Large intestine (tissue), 3 donors: ENCODE results near the gene ABCC10. TPM values are rescaled to one million over a fixed set of nuclear protein-coding genes. Genes with fewer than 3 reads are reported as not detected.
"Not testable (repeated sequence)": the region's sequence is repeated elsewhere in the genome, so short reads cannot be mapped to it uniquely, and the experiment has no call there.

Experiments used
- DNase-seq, 2 donors: peaks; one replicate each; pipeline versions ENCODE4 v3.0.0 to v3.0.0-alpha.2; 2013
- H3K27ac ChIP-seq: one replicate; pipeline ENCODE4 v1.5.1; 2013; ENCODE audit warnings: low read length
- H3K27me3 ChIP-seq: 2 replicates; pipeline ENCODE4 v1.6.1; 2013; ENCODE audit warnings: low read length; ENCODE audit not compliant: control insufficient read depth, insufficient read depth
- H3K36me3 ChIP-seq: 2 replicates; pipeline ENCODE4 v1.6.1; 2013; ENCODE audit warnings: low read length; ENCODE audit not compliant: control insufficient read depth, insufficient read depth
- H3K4me1 ChIP-seq: one replicate; pipeline ENCODE4 v1.6.1; 2013; ENCODE audit warnings: low read length; ENCODE audit not compliant: control insufficient read depth, insufficient read depth
- H3K4me3 ChIP-seq: one replicate; pipeline ENCODE4 v1.5.1; 2013; ENCODE audit warnings: low read length
- H3K9me3 ChIP-seq: one replicate; pipeline ENCODE4 v1.6.1; 2013; ENCODE audit warnings: mild to moderate bottlenecking, low read depth, low read length, moderate library complexity; ENCODE audit not compliant: control insufficient read depth
- WGBS: methylation state at CpG from one replicate; pipeline ENCODE4 v1.1.5; 2013; ENCODE audit warnings: low lambda C conversion rate; ENCODE audit not compliant: insufficient coverage; 5-methylcytosine and 5-hydroxymethylcytosine counted together
- polyA plus RNA-seq: library from polyadenylated mRNA; unstranded; fragments of 120-200 nt; gene quantifications from one replicate; pipeline ENCODE4 v1.2.1, GENCODE V29; 2013

ABCC10 gene
- polyA plus RNA-seq, 1 donor: 32.7 TPM

- H3K4me1 ChIP-seq, H3K4me3 ChIP-seq, H3K27ac ChIP-seq, H3K9me3 ChIP-seq, H3K36me3 ChIP-seq, DNase-seq: not testable (repeated sequence)
- WGBS: no CpG with 5 or more reads among the region's 5 CpGs
- peaks cover 11% of the 10 kb centered on the region for H3K27me3 ChIP-seq
Measured at GRCh38 chr6:43467265-43467664, 39.9 kb downstream of the ABCC10 start.

GRCh38 chr6:43467752-43468151 is 40.4 kb downstream of the ABCC10 start:
- Histone ChIP-seq H3K4me3 (no peak overlapping the region), H3K27me3 (peaks cover 7% of the 10 kb centered on the region), H3K4me1 (no peaks in the 10 kb centered on the region), H3K27ac (no peak overlapping the region), H3K36me3 (no peaks in the 10 kb centered on the region), H3K9me3 (no peaks in the 10 kb centered on the region)
- no peak for DNase-seq
- WGBS: no CpG with 5 or more reads among the region's 4 CpGs

GRCh38 chr6:43468240-43468639 is 40.9 kb downstream of the ABCC10 start:
- Histone ChIP-seq H3K27me3 (peaks cover 3% of the 10 kb centered on the region), H3K4me1 (no peaks in the 10 kb centered on the region), H3K9me3 (no peaks in the 10 kb centered on the region), H3K36me3 (no peaks in the 10 kb centered on the region), H3K27ac (no peak overlapping the region), H3K4me3 (no peak overlapping the region)
- DNase-seq: no peak
- no CpG with 5 or more reads among the region's 4 CpGs for WGBS

DNA sequence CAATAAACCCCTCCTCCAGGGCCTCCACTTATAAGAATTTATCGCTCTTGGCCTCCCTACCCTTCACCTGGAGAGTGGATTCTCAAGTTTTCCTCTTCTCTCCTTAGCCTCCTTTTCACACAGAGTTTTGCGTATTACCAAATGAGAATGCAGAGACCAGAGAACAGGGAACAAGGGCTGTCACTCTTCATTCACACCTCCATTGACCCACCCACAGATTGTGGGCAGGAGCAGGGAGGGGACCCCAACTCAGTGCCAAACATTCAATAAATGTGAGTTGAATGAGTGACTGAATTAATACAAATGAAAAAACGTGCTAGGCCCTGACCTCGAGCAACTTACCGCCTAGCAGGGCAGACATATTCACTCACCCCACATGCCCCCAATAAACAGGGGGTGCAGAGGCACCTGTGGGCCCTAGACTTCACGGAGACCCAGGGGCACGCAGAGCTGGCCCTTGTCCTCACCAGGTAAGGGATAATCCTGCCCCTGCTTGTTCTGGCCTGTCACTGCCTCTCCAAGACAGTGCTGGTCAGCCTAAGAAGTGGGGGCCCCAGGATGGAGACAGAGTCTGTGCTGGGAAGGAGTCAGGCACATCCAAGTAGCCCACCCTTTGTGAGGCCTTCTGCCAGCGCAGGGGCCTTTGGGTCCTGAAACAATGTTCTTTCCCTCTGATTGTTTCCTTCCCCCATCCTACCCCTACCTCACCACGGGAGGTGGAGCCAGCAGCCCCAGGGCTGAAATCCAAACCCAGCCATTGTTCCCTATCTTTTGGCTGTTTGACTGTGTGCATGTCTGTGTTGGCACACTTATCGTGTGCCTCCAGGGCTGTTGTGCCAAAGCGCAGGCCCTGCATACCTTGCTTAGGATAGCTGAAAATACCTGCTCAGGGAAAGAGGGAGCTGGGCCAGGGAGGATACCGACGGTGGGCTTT is 41.7 kb downstream of the ABCC10 start:
- DNase-seq: no peak
- H3K4me3 ChIP-seq: no peak overlapping the region

DNA sequence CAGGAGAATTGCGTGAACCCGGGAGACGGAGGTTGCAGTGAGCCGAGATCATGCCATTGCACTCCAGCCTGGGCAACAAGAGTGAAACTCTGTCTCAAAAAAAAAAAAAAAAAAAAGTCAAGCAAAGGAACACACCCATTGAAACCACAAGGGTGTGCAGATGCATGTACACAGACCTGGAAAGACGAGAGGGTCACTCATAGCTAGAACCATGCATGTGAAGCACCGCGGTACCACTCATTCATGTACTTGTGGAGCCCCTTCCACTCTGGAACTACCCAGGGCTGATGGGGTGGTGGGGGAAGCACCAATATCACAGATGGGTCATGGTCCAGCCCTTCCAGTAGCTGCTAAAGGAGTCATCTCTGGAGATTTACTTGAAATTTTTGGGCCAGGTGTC is 42.6 kb downstream of the ABCC10 start:
- Histone ChIP-seq H3K27me3 (no peaks in the 10 kb centered on the region), H3K36me3 (no peaks in the 10 kb centered on the region), H3K27ac (no peak overlapping the region), H3K4me3 (no peak overlapping the region), H3K4me1 (no peaks in the 10 kb centered on the region), H3K9me3 (no peaks in the 10 kb centered on the region)
- no peak for DNase-seq
- WGBS: no CpG with 5 or more reads among the region's 7 CpGs

More for the DNA sequence above, 41.7 kb downstream of the ABCC10 start:
- no peaks in the 10 kb centered on the region for H3K4me1 ChIP-seq
- H3K36me3 ChIP-seq: no peaks in the 10 kb centered on the region
- no peaks in the 10 kb centered on the region for H3K9me3 ChIP-seq
- WGBS: 100% methylated on average over 1 of the region's 13 CpGs
- H3K27me3 ChIP-seq: no peaks in the 10 kb centered on the region
- H3K27ac ChIP-seq: no peak overlapping the region

- DNase-seq: no peak
- H3K27ac ChIP-seq: no peak overlapping the region
- no peaks in the 10 kb centered on the region for H3K4me1 ChIP-seq
- H3K9me3 ChIP-seq: no peaks in the 10 kb centered on the region
- no peak overlapping the region for H3K4me3 ChIP-seq
- no CpG with 5 or more reads among the region's 1 CpG for WGBS
- no peaks in the 10 kb centered on the region for H3K27me3 ChIP-seq
- H3K36me3 ChIP-seq: no peaks in the 10 kb centered on the region
Measured at GRCh38 chr6:43471399-43471798, 44.1 kb downstream of the ABCC10 start.

- no peak overlapping the region for H3K27ac ChIP-seq
- DNase-seq: no peak
- H3K9me3 ChIP-seq: no peaks in the 10 kb centered on the region
- H3K4me1 ChIP-seq: no peaks in the 10 kb centered on the region
- no peaks in the 10 kb centered on the region for H3K27me3 ChIP-seq
- no CpG with 5 or more reads among the region's 4 CpGs for WGBS
- H3K4me3 ChIP-seq: no peak overlapping the region
- no peaks in the 10 kb centered on the region for H3K36me3 ChIP-seq
Measured at GRCh38 chr6:43472515-43472914, 45.2 kb downstream of the ABCC10 start.

GRCh38 chr6:43475516-43475915 is 48.2 kb downstream of the ABCC10 start:
- Histone ChIP-seq H3K27me3 (no peaks in the 10 kb centered on the region), H3K36me3 (no peaks in the 10 kb centered on the region), H3K27ac (no peak overlapping the region), H3K9me3 (no peaks in the 10 kb centered on the region), H3K4me3 (no peak overlapping the region), H3K4me1 (peaks cover 9% of the 10 kb centered on the region)
- no CpG with 5 or more reads among the region's 6 CpGs for WGBS
- no peak for DNase-seq

DNA sequence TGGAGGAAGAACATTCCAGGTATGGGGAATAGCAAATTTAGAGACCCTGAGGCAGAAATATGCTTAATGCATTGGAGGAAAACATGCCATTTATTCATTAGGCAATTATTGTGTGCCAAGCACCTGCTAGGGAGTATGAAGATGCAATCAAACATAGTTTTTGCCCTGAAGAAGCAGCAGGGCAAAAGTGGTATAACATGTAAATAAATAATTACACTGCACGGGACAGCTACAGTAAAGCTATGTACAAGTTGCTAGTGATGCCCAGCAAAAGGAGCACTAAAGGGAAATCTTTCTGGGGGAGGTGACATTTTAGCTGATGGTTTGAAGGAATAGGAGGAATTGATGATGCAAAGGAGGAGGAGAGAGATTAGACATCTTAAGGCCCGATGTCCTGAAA is 49.4 kb downstream of the ABCC10 start:
- Histone ChIP-seq H3K36me3 (no peaks in the 10 kb centered on the region), H3K27ac (no peak overlapping the region), H3K4me3 (peak overlapping the region; percentile 78), H3K4me1 (peaks cover 21% of the 10 kb centered on the region), H3K27me3 (no peaks in the 10 kb centered on the region), H3K9me3 (no peaks in the 10 kb centered on the region)
- no peak for DNase-seq
- no CpG with 5 or more reads among the region's 2 CpGs for WGBS

DNA sequence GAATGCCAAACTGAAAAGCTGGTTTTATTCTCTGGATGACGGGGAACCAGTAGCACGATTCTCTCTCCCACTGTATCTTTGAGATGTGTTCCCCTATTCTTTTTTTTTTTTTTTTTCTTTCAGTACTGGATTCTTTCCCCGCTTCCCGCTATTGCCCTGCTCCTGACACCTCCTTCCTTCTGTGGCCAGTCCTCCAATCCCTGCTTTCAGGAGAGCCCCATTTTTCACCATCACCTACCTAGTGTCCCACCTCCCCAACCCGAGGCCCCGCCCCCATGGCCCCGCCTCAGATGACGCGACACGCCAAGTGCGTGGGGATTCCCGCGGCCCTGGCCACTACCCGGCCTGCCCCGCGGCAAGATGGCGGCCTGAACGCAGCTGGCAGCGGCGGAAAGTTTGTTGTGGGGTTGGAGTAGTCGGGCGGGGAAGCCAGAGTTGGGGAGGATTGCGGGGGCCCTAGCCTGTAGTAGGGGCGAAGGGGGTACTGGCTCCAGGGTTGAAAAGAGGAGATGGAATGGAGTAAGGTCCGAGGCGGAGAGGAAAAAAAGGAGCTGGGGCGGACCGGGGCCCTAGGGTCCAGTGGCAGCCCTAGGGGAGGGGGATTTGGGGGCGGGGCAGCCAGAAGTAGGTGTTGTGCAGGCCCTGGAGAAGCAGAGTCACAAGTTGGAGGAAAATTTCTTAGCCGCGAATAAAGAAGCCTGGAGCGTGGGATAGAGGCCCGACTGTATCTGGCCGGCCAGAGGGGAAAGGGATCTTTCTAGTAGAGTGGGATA is 50.1 kb downstream of the ABCC10 start, which contains the start of gene TJAP1:
TJAP1 (plus strand) TSS at position 336 of the 773 bp plus-strand sequence. CDS start 21,432 bp downstream, outside the sequence.
- H3K36me3 ChIP-seq: no peaks in the 10 kb centered on the region
- H3K27ac ChIP-seq: peak within 1 kb of the TSS; percentile 48
- H3K4me1 ChIP-seq: peaks cover 28% of the 10 kb centered on the region
- peak; percentile 87 to 88 for DNase-seq
- WGBS: no CpG with 5 or more reads among the region's 34 CpGs
- peak within 1 kb of the TSS; percentile 78 for H3K4me3 ChIP-seq
- H3K9me3 ChIP-seq: no peaks in the 10 kb centered on the region
- no peaks in the 10 kb centered on the region for H3K27me3 ChIP-seq
